Fibroblast of lung (primary cell): ENCODE data around the gene MACROD1. TPM values are rescaled to one million over a fixed set of nuclear protein-coding genes. Genes with fewer than 3 reads are reported as not detected.

Source experiments
- DNase-seq, 2 donors: peaks; one replicate each; pipeline versions ENCODE4 v3.0.0 to v3.0.0-alpha.2; 2010; ENCODE audit warnings: low read depth in 2 of 2
- H2AFZ ChIP-seq: 2 replicates; pipeline ENCODE4 v1.5.1; 2012; ENCODE audit warnings: low read length, control low read depth, inconsistent platforms
- H3K27ac ChIP-seq: 2 replicates; pipeline ENCODE4 v1.5.1; 2011; ENCODE audit warnings: low read length, control low read depth; ENCODE audit not compliant: insufficient read depth
- H3K27me3 ChIP-seq: 2 replicates; pipeline ENCODE4 v1.5.1; 2011; ENCODE audit warnings: mild to moderate bottlenecking, low read length; ENCODE audit not compliant: control insufficient read depth, insufficient read depth
- H3K36me3 ChIP-seq: 2 replicates; pipeline ENCODE4 v1.5.1; 2011; ENCODE audit warnings: low read length; ENCODE audit not compliant: control insufficient read depth, insufficient read depth
- H3K4me1 ChIP-seq: 2 replicates; pipeline ENCODE4 v1.5.1; 2011; ENCODE audit warnings: low read length; ENCODE audit not compliant: control insufficient read depth, insufficient read depth; ENCODE audit errors: extremely low read depth
- H3K4me2 ChIP-seq: 2 replicates; pipeline ENCODE4 v1.5.1; 2011; ENCODE audit warnings: low read length, control low read depth; ENCODE audit not compliant: insufficient read depth; ENCODE audit errors: extremely low read depth
- H3K4me3 ChIP-seq, 4 experiments: fragments of 200-600 bp in 1 of 4; sonication (generic) in 1 of 4; replicated peaks in 1 of 4; 2 replicates each; pipeline ENCODE4 v1.5.1; 2011 to 2016; ENCODE audit warnings: low read length in 4 of 4, low read depth in 3 of 4, mild to moderate bottlenecking in 3 of 4, control low read depth in 2 of 4, inconsistent platforms in 1 of 4, mixed read lengths in 1 of 4; ENCODE audit not compliant: insufficient read depth in 1 of 4; ENCODE audit errors: control extremely low read depth in 1 of 4
- H3K79me2 ChIP-seq: 2 replicates; pipeline ENCODE4 v1.5.1; 2012; ENCODE audit warnings: mild to moderate bottlenecking, low read length, inconsistent platforms; ENCODE audit not compliant: control insufficient read depth, insufficient read depth
- H3K9ac ChIP-seq: 2 replicates; pipeline ENCODE4 v1.5.1; 2011; ENCODE audit warnings: mild to moderate bottlenecking, low read length, control low read depth; ENCODE audit not compliant: insufficient read depth
- H3K9me3 ChIP-seq: 2 replicates; pipeline ENCODE4 v1.5.1; 2012; ENCODE audit warnings: low read depth, low read length; ENCODE audit not compliant: control insufficient read depth, insufficient read depth
- H4K20me1 ChIP-seq: 2 replicates; pipeline ENCODE4 v1.5.1; 2011; ENCODE audit warnings: low read length; ENCODE audit not compliant: control insufficient read depth, insufficient read depth; ENCODE audit errors: extremely low read depth
- CTCF ChIP-seq, 2 donors: IDR thresholded peaks in 1 of 2; conservative IDR thresholded peaks in 1 of 2; 1 replicate in 1 of 2; 2 replicates in 1 of 2; pipeline ENCODE4 v1.5.1; 2011 to 2012; ENCODE audit warnings: low read length in 2 of 2, control low read depth in 1 of 2, inconsistent platforms in 1 of 2, low read depth in 1 of 2, mild to moderate bottlenecking in 1 of 2
- EZH2 ChIP-seq: IDR thresholded peaks from 2 replicates; pipeline ENCODE4 v1.5.1; 2012; ENCODE audit warnings: low read length, control low read depth, mild to moderate bottlenecking; ENCODE audit errors: missing control alignments
- polyA plus RNA-seq, 2 donors: library from polyadenylated mRNA; depleted of rRNA in 1 of 2; stranded (reverse) in 1 of 2; unstranded in 1 of 2; fragments of >200 nt; gene quantifications; 2 replicates each; pipeline ENCODE4 v1.2.1, GENCODE V29; 2011 to 2012; ENCODE audit warnings: missing spikeins in 1 of 2
- total RNA-seq: library from RNA; depleted of rRNA; stranded (reverse); fragments of >200 nt; gene quantifications from 2 replicates; pipeline ENCODE4 v1.2.1, GENCODE V29; 2014

Gene MACROD1
- total and polyA plus RNA-seq, 2 donors (not counting 1 experiment from before 2014, with no cell fraction given), result 8.8 to 24.8 TPM

- Histone ChIP-seq H3K9ac (no peak overlapping the region), H3K27me3 (no peaks in the 10 kb centered on the region), H3K27ac (no peak overlapping the region), H3K9me3 (no peaks in the 10 kb centered on the region), H3K4me3 (no peak overlapping the region), H3K36me3 (peaks cover 5% of the 10 kb centered on the region), H3K4me2 (no peak overlapping the region), H3K79me2 (no peaks in the 10 kb centered on the region), H2AFZ (no peak overlapping the region), H3K4me1 (peaks cover 10% of the 10 kb centered on the region), H4K20me1 (no peaks in the 10 kb centered on the region)
- no peak for DNase-seq
- TF ChIP-seq EZH2 (no peak), CTCF (conservative IDR thresholded peaks at IDR 0.05 in 1 of 2, IDR thresholded peaks at IDR 0.05 in 1 of 2; ENCODE audit: low read depth in 1 of 2, low read length in 2 of 2) (no peak)
Measured at GRCh38 chr11:64176751-64177150, 10.8 kb upstream of the MACROD1 start.

GRCh38 chr11:64173616-64174355, 7.9 kb upstream of the MACROD1 start:
- H3K4me1 ChIP-seq, result no peaks in the 10 kb centered on the region
- peak in 1 of 2 donors; percentile 24 for DNase-seq
- TF ChIP-seq EZH2, result no peak
- no peak for TF ChIP-seq CTCF (conservative IDR thresholded peaks at IDR 0.05 in 1 of 2, IDR thresholded peaks at IDR 0.05 in 1 of 2; ENCODE audit: low read depth in 1 of 2, low read length in 2 of 2)
- no peak overlapping the region for H3K4me3 ChIP-seq
- no peaks in the 10 kb centered on the region for H3K9me3 ChIP-seq
- no peaks in the 10 kb centered on the region for H3K27me3 ChIP-seq
- no peak overlapping the region for H3K9ac ChIP-seq
- no peak overlapping the region for H3K4me2 ChIP-seq
- no peak overlapping the region for H3K27ac ChIP-seq
- peaks cover 2% of the 10 kb centered on the region for H3K36me3 ChIP-seq
- no peak overlapping the region for H2AFZ ChIP-seq
- H3K79me2 ChIP-seq, result no peaks in the 10 kb centered on the region
- H4K20me1 ChIP-seq, result no peaks in the 10 kb centered on the region

- DNase-seq, result no peak
- no peaks in the 10 kb centered on the region for H3K9me3 ChIP-seq
- H3K36me3 ChIP-seq, result no peaks in the 10 kb centered on the region
- H2AFZ ChIP-seq, result no peak overlapping the region
- no peaks in the 10 kb centered on the region for H3K4me1 ChIP-seq
- H3K79me2 ChIP-seq, result no peaks in the 10 kb centered on the region
- H3K9ac ChIP-seq, result no peak overlapping the region
- H3K27ac ChIP-seq, result no peak overlapping the region
- TF ChIP-seq EZH2 (no peak), CTCF (conservative IDR thresholded peaks at IDR 0.05 in 1 of 2, IDR thresholded peaks at IDR 0.05 in 1 of 2; ENCODE audit: low read depth in 1 of 2, low read length in 2 of 2) (no peak)
- no peak overlapping the region for H3K4me2 ChIP-seq
- no peaks in the 10 kb centered on the region for H4K20me1 ChIP-seq
- no peaks in the 10 kb centered on the region for H3K27me3 ChIP-seq
- no peak overlapping the region for H3K4me3 ChIP-seq
Measured at GRCh38 chr11:64170419-64170818, 4.5 kb upstream of the MACROD1 start.
